Measurements from ENCODE around the gene SLC9A9. TPM values are rescaled to one million over a fixed set of nuclear protein-coding genes. Genes with fewer than 3 reads are reported as not detected.

SLC9A9 gene
- total RNA-seq, 1 donor from 2014 or later: 11.4 TPM

GRCh38 chr3:143236226-143236964 lies 611.9 kb downstream of the SLC9A9 start:
- TF ChIP-seq, protein P1, sequence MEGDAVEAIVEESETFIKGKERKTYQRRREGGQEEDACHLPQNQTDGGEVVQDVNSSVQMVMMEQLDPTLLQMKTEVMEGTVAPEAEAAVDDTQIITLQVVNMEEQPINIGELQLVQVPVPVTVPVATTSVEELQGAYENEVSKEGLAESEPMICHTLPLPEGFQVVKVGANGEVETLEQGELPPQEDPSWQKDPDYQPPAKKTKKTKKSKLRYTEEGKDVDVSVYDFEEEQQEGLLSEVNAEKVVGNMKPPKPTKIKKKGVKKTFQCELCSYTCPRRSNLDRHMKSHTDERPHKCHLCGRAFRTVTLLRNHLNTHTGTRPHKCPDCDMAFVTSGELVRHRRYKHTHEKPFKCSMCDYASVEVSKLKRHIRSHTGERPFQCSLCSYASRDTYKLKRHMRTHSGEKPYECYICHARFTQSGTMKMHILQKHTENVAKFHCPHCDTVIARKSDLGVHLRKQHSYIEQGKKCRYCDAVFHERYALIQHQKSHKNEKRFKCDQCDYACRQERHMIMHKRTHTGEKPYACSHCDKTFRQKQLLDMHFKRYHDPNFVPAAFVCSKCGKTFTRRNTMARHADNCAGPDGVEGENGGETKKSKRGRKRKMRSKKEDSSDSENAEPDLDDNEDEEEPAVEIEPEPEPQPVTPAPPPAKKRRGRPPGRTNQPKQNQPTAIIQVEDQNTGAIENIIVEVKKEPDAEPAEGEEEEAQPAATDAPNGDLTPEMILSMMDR (IDR thresholded peaks at IDR 0.05; ENCODE audit: partially characterized antibody, unreplicated experiment): no peak
- Mint-ChIP-seq H3K4me3 (ENCODE audit: unreplicated experiment) (no peak overlapping the region), H3K9me3 (ENCODE audit: unreplicated experiment) (peaks cover 2% of the 10 kb centered on the region), H3K27me3 (ENCODE audit: unreplicated experiment) (no peaks in the 10 kb centered on the region), H3K36me3 (ENCODE audit: unreplicated experiment) (no peaks in the 10 kb centered on the region), H3K4me1 (ENCODE audit: low read depth, unreplicated experiment) (peaks cover 2% of the 10 kb centered on the region), H3K27ac (ENCODE audit: unreplicated experiment) (peak overlapping the region; percentile 56)
- DNase-seq: no peak

DNA sequence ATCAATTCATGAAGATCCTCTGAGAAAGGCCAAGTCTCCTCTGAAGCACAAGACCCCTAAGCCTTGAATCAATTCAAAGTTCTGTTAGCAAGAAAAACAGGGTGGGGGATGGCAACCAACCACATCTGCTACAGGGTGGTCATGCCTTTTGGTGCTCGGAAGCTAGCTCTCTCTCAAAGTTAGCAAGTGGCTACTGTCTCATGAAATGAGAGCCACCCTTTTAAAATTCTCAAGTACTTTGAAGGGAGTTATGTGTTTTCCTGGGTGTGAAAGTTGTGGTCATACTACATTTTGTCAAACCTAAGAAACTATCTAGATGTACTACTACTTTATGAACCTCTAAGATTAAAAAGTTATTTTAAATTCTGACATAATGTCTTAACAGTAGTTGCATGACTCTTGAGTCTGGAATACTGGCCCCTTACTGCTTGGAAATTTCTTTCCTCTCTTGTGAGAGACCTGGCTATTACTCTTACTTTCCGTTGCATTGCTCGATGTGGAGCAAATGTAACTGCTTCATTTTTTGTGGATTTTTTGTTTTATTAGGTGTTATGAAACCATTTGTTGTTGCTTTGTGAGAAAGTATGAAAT lies 612.6 kb downstream of the SLC9A9 start:
- TF ChIP-seq, protein P1 (IDR thresholded peaks at IDR 0.05; ENCODE audit: partially characterized antibody, unreplicated experiment): no peak
- peaks cover 2% of the 10 kb centered on the region for H3K4me1 Mint-ChIP-seq (ENCODE audit: low read depth, unreplicated experiment)
- H3K9me3 Mint-ChIP-seq (ENCODE audit: unreplicated experiment): peaks cover 2% of the 10 kb centered on the region
- no peaks in the 10 kb centered on the region for H3K27me3 Mint-ChIP-seq (ENCODE audit: unreplicated experiment)
- no peak overlapping the region for H3K27ac Mint-ChIP-seq (ENCODE audit: unreplicated experiment)
- no peak for DNase-seq
- H3K4me3 Mint-ChIP-seq (ENCODE audit: unreplicated experiment): no peak overlapping the region
- H3K36me3 Mint-ChIP-seq (ENCODE audit: unreplicated experiment): no peaks in the 10 kb centered on the region

DNA sequence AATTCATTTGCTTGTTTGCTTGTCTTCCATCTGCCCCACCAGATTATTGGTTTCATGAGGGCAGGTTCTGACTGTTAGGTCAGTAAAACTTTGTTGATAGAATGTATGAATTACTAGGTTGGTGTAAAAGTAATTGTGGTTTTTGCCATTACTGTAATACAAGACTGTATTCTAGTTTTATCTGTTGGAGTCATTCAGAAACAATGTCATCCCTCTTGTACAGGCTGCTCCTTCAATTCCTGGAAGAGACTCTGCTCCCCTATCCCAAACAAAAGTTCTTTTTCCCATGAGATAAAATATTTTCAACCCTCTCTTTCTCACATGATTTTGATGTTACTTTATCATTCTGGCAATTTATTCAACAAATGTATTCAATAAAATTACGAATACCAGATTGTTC lies 613.7 kb downstream of the SLC9A9 start:
- no peak for DNase-seq
- Mint-ChIP-seq H3K27me3 (ENCODE audit: unreplicated experiment) (no peaks in the 10 kb centered on the region), H3K36me3 (ENCODE audit: unreplicated experiment) (no peaks in the 10 kb centered on the region), H3K4me1 (ENCODE audit: low read depth, unreplicated experiment) (peaks cover 2% of the 10 kb centered on the region), H3K27ac (ENCODE audit: unreplicated experiment) (no peak overlapping the region), H3K9me3 (ENCODE audit: unreplicated experiment) (peaks cover 2% of the 10 kb centered on the region), H3K4me3 (ENCODE audit: unreplicated experiment) (no peak overlapping the region)
- TF ChIP-seq, protein P1 (IDR thresholded peaks at IDR 0.05; ENCODE audit: partially characterized antibody, unreplicated experiment): no peak

GRCh38 chr3:143232981-143233380 lies 615.3 kb downstream of the SLC9A9 start:
- DNase-seq: no peak
- H3K27ac Mint-ChIP-seq (ENCODE audit: unreplicated experiment): no peak overlapping the region
- peaks cover 2% of the 10 kb centered on the region for H3K4me1 Mint-ChIP-seq (ENCODE audit: low read depth, unreplicated experiment)
- H3K27me3 Mint-ChIP-seq (ENCODE audit: unreplicated experiment): no peaks in the 10 kb centered on the region
- H3K36me3 Mint-ChIP-seq (ENCODE audit: unreplicated experiment): no peaks in the 10 kb centered on the region
- H3K4me3 Mint-ChIP-seq (ENCODE audit: unreplicated experiment): no peak overlapping the region
- TF ChIP-seq, protein P1 (IDR thresholded peaks at IDR 0.05; ENCODE audit: partially characterized antibody, unreplicated experiment): no peak
- peaks cover 2% of the 10 kb centered on the region for H3K9me3 Mint-ChIP-seq (ENCODE audit: unreplicated experiment)

GRCh38 chr3:143228405-143228804 lies 619.9 kb downstream of the SLC9A9 start:
- Mint-ChIP-seq H3K4me3 (ENCODE audit: unreplicated experiment) (no peak overlapping the region), H3K9me3 (ENCODE audit: unreplicated experiment) (peaks cover 3% of the 10 kb centered on the region), H3K4me1 (ENCODE audit: low read depth, unreplicated experiment) (no peaks in the 10 kb centered on the region), H3K36me3 (ENCODE audit: unreplicated experiment) (no peaks in the 10 kb centered on the region), H3K27me3 (ENCODE audit: unreplicated experiment) (no peaks in the 10 kb centered on the region), H3K27ac (ENCODE audit: unreplicated experiment) (no peak overlapping the region)
- TF ChIP-seq, protein P1 (IDR thresholded peaks at IDR 0.05; ENCODE audit: partially characterized antibody, unreplicated experiment): no peak
- DNase-seq: no peak

All from glutamatergic neuron (in vitro differentiated cells).